Measurements from ENCODE around the gene PRDM8. TPM values are rescaled to one million over a fixed set of nuclear protein-coding genes. Genes with fewer than 3 reads are reported as not detected.

PRDM8 gene
- total and polyA plus RNA-seq, 2 experiments from 2014 or later = 0.65 to 1.8 TPM

GRCh38 chr4:80232707-80233370 is 35.5 kb downstream of the PRDM8 start:
- WGBS (ENCODE audit: low lambda C conversion rate, missing lambda C conversion rate) = 84% methylated on average over 2 of the region's 2 CpGs
- Histone ChIP-seq H3K9me2 (replicated peaks; ENCODE audit: insufficient read depth) (no peaks in the 10 kb centered on the region), H3K36me3 (replicated peaks; ENCODE audit: insufficient read depth, low read depth) (no peaks in the 10 kb centered on the region), H3K79me2 (no peaks in the 10 kb centered on the region), H2AFZ (no peak overlapping the region), H3K9me3 (ENCODE audit: low read depth) (no peaks in the 10 kb centered on the region), H4K20me1 (ENCODE audit: insufficient read depth, poor library complexity, severe bottlenecking) (no peaks in the 10 kb centered on the region), H3K4me2 (no peak overlapping the region), H3K27ac (no peak overlapping the region), H3K4me3 (no peak overlapping the region), H3K4me1 (ENCODE audit: insufficient read depth) (no peaks in the 10 kb centered on the region), H3K27me3 (peaks cover 25% of the 10 kb centered on the region)
- TF ChIP-seq EZH2 (IDR thresholded peaks at IDR 0.05; ENCODE audit: borderline replicate concordance) (no peak), EZH2phosphoT487 (IDR thresholded peaks at IDR 0.05; ENCODE audit: low read depth, severe bottlenecking, unreplicated experiment) (no peak), CTCF (IDR thresholded peaks at IDR 0.05; ENCODE audit: poor library complexity) (no peak)
- no peak for DNase-seq (ENCODE audit: low spot score)

- H3K4me2 ChIP-seq = no peak overlapping the region
- H3K27me3 ChIP-seq = peaks cover 27% of the 10 kb centered on the region
- H3K9me2 ChIP-seq (replicated peaks; ENCODE audit: insufficient read depth) = no peaks in the 10 kb centered on the region
- no peaks in the 10 kb centered on the region for H4K20me1 ChIP-seq (ENCODE audit: insufficient read depth, poor library complexity, severe bottlenecking)
- DNase-seq (ENCODE audit: low spot score) = no peak
- H3K4me3 ChIP-seq = no peak overlapping the region
- no peaks in the 10 kb centered on the region for H3K9me3 ChIP-seq (ENCODE audit: low read depth)
- H2AFZ ChIP-seq = no peak overlapping the region
- no peaks in the 10 kb centered on the region for H3K4me1 ChIP-seq (ENCODE audit: insufficient read depth)
- no peaks in the 10 kb centered on the region for H3K36me3 ChIP-seq (replicated peaks; ENCODE audit: insufficient read depth, low read depth)
- TF ChIP-seq EZH2 (IDR thresholded peaks at IDR 0.05; ENCODE audit: borderline replicate concordance) (no peak), CTCF (IDR thresholded peaks at IDR 0.05; ENCODE audit: poor library complexity) (no peak), EZH2phosphoT487 (IDR thresholded peaks at IDR 0.05; ENCODE audit: low read depth, severe bottlenecking, unreplicated experiment) (no peak)
- no peaks in the 10 kb centered on the region for H3K79me2 ChIP-seq
- H3K27ac ChIP-seq = no peak overlapping the region
- whole genome bisulfite sequencing (ENCODE audit: low lambda C conversion rate, missing lambda C conversion rate) = 89% methylated on average over 4 of the region's 4 CpGs
These were observed 36.1 kb downstream of the PRDM8 start for GRCh38 chr4:80233390-80233789.

- Histone ChIP-seq H3K9me3 (ENCODE audit: low read depth) (no peaks in the 10 kb centered on the region), H3K4me1 (ENCODE audit: insufficient read depth) (no peaks in the 10 kb centered on the region), H3K27ac (no peak overlapping the region), H2AFZ (no peak overlapping the region), H3K79me2 (no peaks in the 10 kb centered on the region), H3K4me2 (no peak overlapping the region), H4K20me1 (ENCODE audit: insufficient read depth, poor library complexity, severe bottlenecking) (no peaks in the 10 kb centered on the region), H3K36me3 (replicated peaks; ENCODE audit: insufficient read depth, low read depth) (no peaks in the 10 kb centered on the region), H3K27me3 (peaks cover 35% of the 10 kb centered on the region), H3K9me2 (replicated peaks; ENCODE audit: insufficient read depth) (no peaks in the 10 kb centered on the region), H3K4me3 (no peak overlapping the region)
- WGBS (ENCODE audit: low lambda C conversion rate, missing lambda C conversion rate) = 73% methylated on average over 1 of the region's 1 CpG
- TF ChIP-seq EZH2 (IDR thresholded peaks at IDR 0.05; ENCODE audit: borderline replicate concordance) (no peak), EZH2phosphoT487 (IDR thresholded peaks at IDR 0.05; ENCODE audit: low read depth, severe bottlenecking, unreplicated experiment) (no peak), CTCF (IDR thresholded peaks at IDR 0.05; ENCODE audit: poor library complexity) (no peak)
- no peak for DNase-seq (ENCODE audit: low spot score)
These were observed 38.1 kb downstream of the PRDM8 start for GRCh38 chr4:80235451-80235850.

All from hepatocyte (in vitro differentiated cells).